Heart left ventricle (tissue), 16 donors: Measurements from ENCODE around the gene PHF24. TPM values are rescaled to one million over a fixed set of nuclear protein-coding genes. Genes with fewer than 3 reads are reported as not detected.
A peak's percentile ranks its signal among the peaks of the same experiment; 100 is the strongest.

Experiments used
- ATAC-seq, 4 donors: fragments of 200-7000 bp; cut with Tn5 transposase; one replicate each; pipeline ENCODE4 v1.9.1; 2020 to 2022; ENCODE audit warnings: moderate library complexity in 4 of 4, mild to moderate bottlenecking in 3 of 4, moderate number of reproducible peaks in 1 of 4
- DNase-seq, 5 donors: peaks; one replicate each; pipeline ENCODE4 v3.0.0-alpha.2; 2020
- H3K27ac ChIP-seq, 12 donors: fragments of 200-600 bp; sonication (generic) in 4 of 12; one replicate each; pipeline versions ENCODE4 v1.5.0 to v1.8.0; 2016 to 2022; ENCODE audit warnings: mild to moderate bottlenecking in 2 of 12
- H3K27me3 ChIP-seq, 9 donors: fragments of 200-600 bp; sonication (generic) in 2 of 9; one replicate each; pipeline versions ENCODE4 v1.5.1 to v1.8.0; 2016 to 2022; ENCODE audit warnings: mild to moderate bottlenecking in 3 of 9
- H3K36me3 ChIP-seq, 9 donors: fragments of 200-600 bp; sonication (generic) in 2 of 9; one replicate each; pipeline versions ENCODE4 v1.5.0 to v1.8.0; 2018 to 2022; ENCODE audit warnings: mild to moderate bottlenecking in 2 of 9
- H3K4me1 ChIP-seq, 12 donors: fragments of 200-600 bp; sonication (generic) in 4 of 12; one replicate each; pipeline versions ENCODE4 v1.5.0 to v1.8.0; 2016 to 2022; ENCODE audit warnings: mild to moderate bottlenecking in 3 of 12
- H3K4me3 ChIP-seq, 12 donors: fragments of 200-600 bp; sonication (generic) in 4 of 12; one replicate each; pipeline versions ENCODE4 v1.5.0 to v1.8.0; 2017 to 2022; ENCODE audit warnings: mild to moderate bottlenecking in 9 of 12, moderate library complexity in 4 of 12
- H3K9me3 ChIP-seq, 12 donors: fragments of 200-600 bp; sonication (generic) in 4 of 12; one replicate each; pipeline versions ENCODE4 v1.5.0 to v1.8.0; 2016 to 2022; ENCODE audit warnings: mild to moderate bottlenecking in 1 of 12
- CTCF ChIP-seq, 12 donors: fragments of 200-600 bp; sonication (generic) in 4 of 12; IDR thresholded peaks; one replicate each; pipeline versions ENCODE4 v1.5.0 to v1.8.0; 2018 to 2022; ENCODE audit warnings: antibody characterized with exemption in 12 of 12, mild to moderate bottlenecking in 5 of 12
- POLR2A ChIP-seq, 2 donors: fragments of 450-650 bp; IDR thresholded peaks; one replicate each; pipeline ENCODE4 v1.6.1; 2017; ENCODE audit warnings: antibody characterized with exemption in 2 of 2, mild to moderate bottlenecking in 2 of 2, moderate library complexity in 2 of 2
- WGBS, 4 donors: extraction: QIAGEN DNeasy Blood & Tissue Kit in 2 of 4; methylation state at CpG; one replicate each; pipeline versions ENCODE4 v1.1.5 to v1.1.7; 2013 to 2018; 5-methylcytosine and 5-hydroxymethylcytosine counted together
- intact Hi-C, 10 donors: fragments of 100-400 bp; cut with DNase I; formaldehyde crosslinking; loops; one replicate each; pipeline versions ENCODE4 v1.11.1 to v1.14.2; 2022
- polyA plus RNA-seq, 2 donors: library from polyadenylated mRNA; stranded (reverse); fragments of 200-250 nt; gene quantifications; one replicate each; pipeline ENCODE4 v1.2.3, GENCODE V29; 2013
- total RNA-seq, 9 donors: library from RNA; depleted of rRNA in 2 of 9; stranded (reverse); fragments of >200 nt in 2 of 9; fragmentation: NEBNext Ultra II Directional in 3 of 9; extraction: Animal tissue kit (Norgen Biotek cat#: 25700) in 3 of 9; gene quantifications; one replicate each; pipeline versions ENCODE4 v1.1.0 to v1.2.4, GENCODE V29; 2016 to 2023
- donor health status: ischemic (EF 13 %, LVEDD 7.1; RV severe dilation, severe dysfunction).
- donor health status: healthy with polysubstance abuse.
- donor health status: DM: no; HTN: yes; CAD: no.
- donor health status: DM: no; HTN: no; CAD: no.
- donor health status: ischemic (EF 25% LVEDD 6.9; RV normal size, moderate dysfunction).
- donor health status: ischemic (EF 25% LVEDD 5.7; RV mildly dilated, moderate dysfunction).
- donor health status: healthy.
- donor health status: DM: yes; HTN: yes; CAD: no.
- donor health status: ischemic (EF 35%, LVEDD 5.7; RV mildly dilated, moderate dysfunction).
- donor health status: nonischemic (EF 11% LVEDD 7.7; RV severe dilation, severe dysfunction).
- donor health status: DM: yes; HTN: yes; CAD: no.
- donor health status: PGD.
- donor health status: ischemic (EF 29% LVEDD 5.4; RV normal size, mild dysfunction).
- donor health status: nonischemic (EF 23%, LVEDD 6.1; RV moderate dilation, normal function).

PHF24 gene
- total and polyA plus RNA-seq, 11 donors = 0.06 to 2.2 (median 0.24) TPM; not detected in 1

DNA sequence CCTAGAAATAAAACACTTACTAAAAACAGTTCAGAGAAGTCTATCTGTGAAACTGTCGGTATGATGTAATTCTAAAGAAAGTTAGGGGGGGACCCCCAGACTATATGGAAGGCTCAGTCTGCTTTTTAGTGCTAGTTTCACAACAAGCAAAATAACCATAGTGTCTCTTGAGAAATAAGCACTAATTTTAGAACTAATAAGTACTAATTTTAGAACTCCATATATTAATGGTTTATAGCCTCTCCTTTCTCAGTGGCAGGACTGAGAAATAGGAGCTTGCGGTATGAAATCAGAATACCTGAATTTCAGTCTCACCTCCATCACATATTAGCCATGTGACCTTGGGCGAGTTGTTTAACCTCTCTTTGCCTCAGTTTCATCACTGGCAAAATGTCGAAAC, 1.4 kb upstream of the PHF24 start:
- peaks cover 0 to 3% (median 0%) of the 10 kb centered on the region in 12 donors for H3K9me3 ChIP-seq
- DNase-seq (no peak), ATAC-seq (no peak)
- H3K36me3 ChIP-seq = no peaks in the 10 kb centered on the region
- intact Hi-C loops = no loop called here
- 74 to 92% (median 85%) methylated on average over 4 of the region's 4 CpGs for WGBS, 4 donors
- no peak overlapping the region for H3K27ac ChIP-seq
- H3K4me1 ChIP-seq = peaks cover 0 to 14% (median 4%) of the 10 kb centered on the region in 12 donors
- H3K27me3 ChIP-seq = peaks cover 0 to 60% (median 18%) of the 10 kb centered on the region in 9 donors
- H3K4me3 ChIP-seq = no peak overlapping the region
- TF ChIP-seq CTCF (IDR thresholded peaks at IDR 0.05) (no peak), POLR2A (IDR thresholded peaks at IDR 0.05) (no peak)

DNA sequence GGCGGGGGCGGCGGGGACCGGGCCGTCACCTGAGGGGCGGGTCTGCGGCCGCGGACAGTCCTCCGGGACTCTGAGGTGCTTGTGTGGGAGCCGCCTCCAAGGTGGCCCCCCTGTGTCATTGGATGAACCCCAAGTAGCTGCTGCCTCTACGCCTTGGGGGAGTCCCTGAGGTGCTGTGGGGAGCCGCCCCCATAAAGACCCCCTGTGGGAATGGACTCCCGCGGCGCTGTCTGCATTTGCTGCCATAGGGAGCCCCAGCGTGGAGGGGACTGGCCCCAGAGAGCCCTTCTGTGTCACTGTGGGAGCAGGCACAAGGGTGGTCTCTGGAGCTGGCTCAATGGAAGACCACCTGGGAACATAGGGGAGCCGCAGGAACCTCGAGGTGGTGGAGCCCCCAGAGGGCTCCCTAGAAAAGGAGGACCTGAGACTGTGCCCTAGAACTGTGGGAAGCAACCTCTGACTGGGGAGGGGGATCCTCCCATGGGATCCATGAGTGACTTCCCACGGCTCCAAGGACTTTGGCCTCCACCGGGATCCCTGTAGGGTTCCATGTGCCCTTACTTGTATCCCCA, 412 bp downstream of the PHF24 start:
- Histone ChIP-seq H3K4me1 (peaks cover 0 to 14% (median 4%) of the 10 kb centered on the region in 12 donors), H3K36me3 (no peaks in the 10 kb centered on the region), H3K27me3 (peaks cover 0 to 56% (median 18%) of the 10 kb centered on the region in 9 donors), H3K4me3 (peak overlapping the region in 11 of 12 donors; percentile 14 to 73 (median 47)), H3K27ac (no peak overlapping the region), H3K9me3 (no peaks in the 10 kb centered on the region)
- ATAC-seq (peak in 1 of 4 donors; percentile 21), DNase-seq (no peak)
- intact Hi-C loops = no loop called here
- WGBS, 4 donors = 12 to 33% (median 21%) methylated on average over 8 to 21 of the region's 21 CpGs
- TF ChIP-seq CTCF (IDR thresholded peaks at IDR 0.05) (no peak), POLR2A (IDR thresholded peaks at IDR 0.05) (no peak)

DNA sequence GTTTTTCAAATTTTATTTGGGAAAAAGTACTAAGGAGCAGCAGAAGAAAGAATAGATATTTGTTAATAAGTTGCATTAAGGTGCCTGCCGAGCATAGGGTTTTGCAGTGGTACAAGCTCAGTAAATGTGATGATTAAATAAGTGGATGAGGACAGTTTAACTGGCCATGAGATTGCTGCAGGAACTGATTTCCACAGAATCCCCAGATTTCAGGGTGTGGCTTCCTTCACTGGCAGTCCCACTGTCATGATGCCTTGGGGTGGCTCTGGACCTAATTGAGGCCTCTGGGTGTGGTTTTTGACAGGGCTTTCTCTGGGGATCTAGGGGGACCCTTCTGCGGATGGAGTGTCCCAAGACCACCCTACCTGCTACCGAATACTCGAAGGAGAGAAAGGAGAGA, 1.4 kb downstream of the PHF24 start:
- Histone ChIP-seq H3K4me1 (peaks cover 0 to 14% (median 4%) of the 10 kb centered on the region in 12 donors), H3K27me3 (peaks cover 0 to 56% (median 18%) of the 10 kb centered on the region in 9 donors), H3K36me3 (no peaks in the 10 kb centered on the region), H3K4me3 (no peak overlapping the region), H3K9me3 (no peaks in the 10 kb centered on the region), H3K27ac (no peak overlapping the region)
- ATAC-seq (no peak), DNase-seq (no peak)
- 88 to 100% (median 95%) methylated on average over 2 to 4 of the region's 4 CpGs for WGBS, 4 donors
- intact Hi-C loops = no loop called here
- no peak for TF ChIP-seq CTCF (IDR thresholded peaks at IDR 0.05)
- no peak for TF ChIP-seq POLR2A (IDR thresholded peaks at IDR 0.05)

DNA sequence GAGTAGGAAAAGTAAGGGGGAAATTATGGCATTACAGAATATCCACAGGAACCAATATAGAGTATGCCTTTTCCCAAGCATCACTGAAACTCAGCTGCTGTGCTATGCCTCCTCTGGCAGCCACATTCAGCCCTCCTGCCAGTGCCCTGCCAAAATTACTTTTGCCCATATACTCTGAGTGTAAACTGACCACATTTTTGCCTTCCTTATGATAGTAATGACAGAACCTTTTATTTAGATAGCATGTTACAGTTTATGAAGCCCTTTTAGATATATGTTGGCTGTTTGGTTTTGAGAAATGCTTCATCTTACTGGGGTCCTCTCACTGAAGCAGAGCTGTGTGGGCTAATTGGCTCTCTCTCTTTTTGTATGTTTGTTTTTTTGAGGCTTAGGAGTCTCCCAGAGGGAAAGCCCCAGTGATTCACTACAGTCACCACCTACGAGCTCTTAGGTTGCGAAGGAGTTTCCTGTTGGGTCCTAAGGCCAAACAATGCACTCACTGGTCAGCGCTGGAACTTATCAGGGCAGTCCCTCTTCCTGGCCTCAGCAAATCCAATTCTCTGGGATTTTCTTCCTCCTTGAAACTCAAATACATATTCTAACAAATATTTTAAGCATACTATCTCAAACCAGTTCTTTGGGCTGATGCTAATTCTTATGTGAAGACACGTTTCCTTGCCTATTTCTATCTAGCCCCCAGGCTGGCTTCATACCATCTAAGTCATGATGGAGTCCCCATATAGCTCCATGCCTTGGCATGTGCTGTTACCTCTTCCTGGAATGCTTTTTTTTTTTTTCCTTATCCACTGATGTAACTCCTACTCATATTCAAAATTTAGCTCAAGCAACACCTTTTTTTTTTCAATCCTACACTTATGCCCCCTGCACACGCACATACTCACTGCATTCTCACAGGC, 3.7 kb downstream of the PHF24 start:
- TF ChIP-seq CTCF (IDR thresholded peaks at IDR 0.05) (no peak), POLR2A (IDR thresholded peaks at IDR 0.05) (no peak)
- H3K27ac ChIP-seq = no peak overlapping the region
- no peaks in the 10 kb centered on the region for H3K9me3 ChIP-seq
- ATAC-seq = peak in 3 of 4 donors; percentile 75 to 85 (median 77)
- DNase-seq = no peak
- H3K4me3 ChIP-seq = no peak overlapping the region
- peaks cover 0 to 43% (median 19%) of the 10 kb centered on the region in 9 donors for H3K27me3 ChIP-seq
- peaks cover 0 to 14% (median 4%) of the 10 kb centered on the region in 12 donors for H3K4me1 ChIP-seq
- H3K36me3 ChIP-seq = no peaks in the 10 kb centered on the region
- intact Hi-C loops = no loop called here
- 31 to 56% (median 53%) methylated on average over 5 of the region's 5 CpGs for WGBS, 4 donors
